GM12875 (cell line): Measurements from ENCODE around the gene ZNRF1.

Experiments
- H3K4me3 ChIP-seq: one replicate; pipeline ENCODE4 v1.5.1; 2011; ENCODE audit warnings: low read depth, low read length, control low read depth
- TF ChIP-seq, protein P1 (sequence below): IDR thresholded peaks from 2 replicates; pipeline ENCODE4 v1.5.1; 2011; ENCODE audit warnings: low read depth, mild to moderate bottlenecking, control low read depth, inconsistent platforms, low read length, moderate library complexity, borderline replicate concordance; ENCODE audit not compliant: insufficient read depth

Gene ZNRF1

DNA sequence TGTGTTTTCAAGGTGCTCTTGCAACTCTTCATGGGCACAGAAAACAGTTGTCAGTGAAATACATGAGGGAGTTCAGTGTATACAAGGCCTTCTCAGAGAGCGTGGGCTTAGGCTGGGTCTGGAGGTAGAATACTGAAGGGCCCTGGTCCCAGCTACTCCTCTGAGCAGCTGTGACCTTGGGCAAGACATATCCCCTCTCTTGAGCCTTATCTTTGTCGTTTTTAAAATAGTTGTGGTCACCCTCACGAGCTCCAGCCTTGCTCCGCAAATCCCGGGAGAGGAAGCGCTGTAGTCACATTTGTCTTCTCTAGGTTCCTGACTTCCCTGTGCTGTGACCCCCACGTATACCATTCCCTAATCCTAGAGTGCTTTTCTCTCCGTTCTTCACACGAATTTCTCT lies 3.6 kb downstream of the ZNRF1 start:
- TF ChIP-seq, protein P1, sequence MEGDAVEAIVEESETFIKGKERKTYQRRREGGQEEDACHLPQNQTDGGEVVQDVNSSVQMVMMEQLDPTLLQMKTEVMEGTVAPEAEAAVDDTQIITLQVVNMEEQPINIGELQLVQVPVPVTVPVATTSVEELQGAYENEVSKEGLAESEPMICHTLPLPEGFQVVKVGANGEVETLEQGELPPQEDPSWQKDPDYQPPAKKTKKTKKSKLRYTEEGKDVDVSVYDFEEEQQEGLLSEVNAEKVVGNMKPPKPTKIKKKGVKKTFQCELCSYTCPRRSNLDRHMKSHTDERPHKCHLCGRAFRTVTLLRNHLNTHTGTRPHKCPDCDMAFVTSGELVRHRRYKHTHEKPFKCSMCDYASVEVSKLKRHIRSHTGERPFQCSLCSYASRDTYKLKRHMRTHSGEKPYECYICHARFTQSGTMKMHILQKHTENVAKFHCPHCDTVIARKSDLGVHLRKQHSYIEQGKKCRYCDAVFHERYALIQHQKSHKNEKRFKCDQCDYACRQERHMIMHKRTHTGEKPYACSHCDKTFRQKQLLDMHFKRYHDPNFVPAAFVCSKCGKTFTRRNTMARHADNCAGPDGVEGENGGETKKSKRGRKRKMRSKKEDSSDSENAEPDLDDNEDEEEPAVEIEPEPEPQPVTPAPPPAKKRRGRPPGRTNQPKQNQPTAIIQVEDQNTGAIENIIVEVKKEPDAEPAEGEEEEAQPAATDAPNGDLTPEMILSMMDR = no peak
- H3K4me3 ChIP-seq = no peak overlapping the region

DNA sequence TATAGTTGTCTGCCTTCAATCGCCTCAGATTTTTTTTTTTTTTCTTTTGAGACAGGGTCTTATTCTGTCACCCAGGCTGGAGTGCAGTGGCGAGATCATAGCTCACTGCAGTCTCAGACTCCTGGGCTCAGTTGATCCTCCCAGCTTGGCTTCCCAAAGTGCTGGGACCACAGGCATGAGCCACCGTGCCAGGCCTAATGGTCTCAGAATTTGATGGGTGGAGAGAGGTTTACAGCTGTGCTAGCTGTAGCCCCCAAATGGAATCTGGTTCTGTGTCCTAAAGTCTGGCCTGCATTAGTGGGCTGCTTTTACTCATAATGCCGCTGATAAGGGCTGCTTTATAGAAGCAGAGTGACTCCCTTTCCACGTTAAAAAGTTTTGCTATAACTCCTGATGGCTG lies 5.1 kb downstream of the ZNRF1 start:
- TF ChIP-seq, protein P1 = no peak
- no peak overlapping the region for H3K4me3 ChIP-seq

DNA sequence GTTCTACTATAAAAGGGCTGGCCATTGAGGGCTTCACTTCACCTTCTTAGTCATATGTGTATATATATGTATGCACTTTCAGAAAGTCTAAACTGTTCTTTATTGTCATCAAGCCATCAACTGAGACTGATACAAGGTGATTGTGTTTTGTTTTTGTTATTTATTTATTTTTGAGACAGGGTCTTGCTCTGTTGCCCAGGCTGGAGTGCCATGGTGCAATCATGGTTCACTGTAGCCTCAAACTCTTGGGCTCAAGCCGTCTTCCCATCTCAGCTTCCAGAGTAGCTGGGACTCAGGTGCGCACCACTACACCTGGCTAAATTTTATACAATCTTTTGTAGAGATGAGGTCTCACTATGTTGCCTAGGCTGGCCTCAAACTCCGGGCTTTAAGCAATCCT lies 5.6 kb downstream of the ZNRF1 start:
- H3K4me3 ChIP-seq = no peak overlapping the region
- TF ChIP-seq, protein P1 = no peak

DNA sequence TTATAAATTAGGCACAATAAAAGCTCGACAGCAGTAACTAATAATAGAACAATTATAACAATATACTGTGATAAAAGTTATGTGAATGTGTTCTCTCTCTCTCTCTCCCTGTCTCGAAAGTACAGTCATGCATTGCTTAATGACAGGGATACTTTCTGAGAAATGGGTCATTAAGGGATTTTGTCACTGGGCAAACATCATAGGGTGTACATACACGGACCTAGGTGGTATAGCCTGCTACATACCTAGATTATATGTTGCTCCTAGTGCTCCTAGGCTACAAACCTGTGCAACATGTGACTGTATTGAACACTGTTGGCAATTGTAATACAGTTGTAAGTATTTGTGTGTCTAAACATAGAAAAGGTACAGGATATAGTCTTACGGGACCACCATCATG lies 6.9 kb downstream of the ZNRF1 start:
- no peak overlapping the region for H3K4me3 ChIP-seq
- TF ChIP-seq, protein P1 = no peak

DNA sequence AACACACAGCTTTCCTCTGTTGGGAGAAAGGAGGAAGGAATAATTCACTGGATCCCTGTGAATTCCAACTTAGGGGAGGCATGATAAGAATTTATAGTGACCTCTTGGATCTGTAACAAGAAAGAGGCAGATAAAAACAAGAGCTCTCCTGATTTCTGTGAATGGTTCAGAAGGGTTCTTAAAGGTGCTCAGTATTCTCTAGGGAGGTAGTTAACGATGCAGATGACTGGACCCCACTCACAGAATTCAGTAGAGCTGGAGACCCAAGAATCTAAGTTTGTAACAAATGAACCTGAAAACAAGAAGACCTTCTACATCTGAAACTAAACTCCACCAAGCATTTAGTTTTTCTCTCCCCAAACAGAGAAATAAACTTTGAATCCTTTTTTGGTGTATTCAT lies 8.6 kb downstream of the ZNRF1 start:
- no peak overlapping the region for H3K4me3 ChIP-seq
- TF ChIP-seq, protein P1 = no peak

DNA sequence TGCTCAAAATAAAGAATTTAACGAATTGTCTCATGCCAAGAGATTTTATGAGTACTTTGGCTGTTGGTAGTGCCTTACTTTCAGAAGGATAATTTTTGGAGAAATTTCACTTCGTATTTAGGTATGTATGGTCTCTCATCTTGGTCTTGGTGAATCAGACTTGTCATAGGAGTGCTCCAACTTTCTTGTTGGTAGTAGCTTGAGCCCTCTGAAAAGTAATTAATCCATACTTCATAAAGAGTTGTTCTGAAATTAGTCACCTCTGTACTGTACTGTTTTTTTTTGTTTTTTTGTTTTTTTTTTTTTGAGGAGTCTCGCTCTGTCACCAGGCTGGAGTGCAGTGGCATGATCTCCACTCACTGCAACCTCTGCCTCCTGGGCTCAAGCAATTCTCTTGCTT lies 11.6 kb downstream of the ZNRF1 start:
- H3K4me3 ChIP-seq = no peak overlapping the region
- TF ChIP-seq, protein P1 = no peak

DNA sequence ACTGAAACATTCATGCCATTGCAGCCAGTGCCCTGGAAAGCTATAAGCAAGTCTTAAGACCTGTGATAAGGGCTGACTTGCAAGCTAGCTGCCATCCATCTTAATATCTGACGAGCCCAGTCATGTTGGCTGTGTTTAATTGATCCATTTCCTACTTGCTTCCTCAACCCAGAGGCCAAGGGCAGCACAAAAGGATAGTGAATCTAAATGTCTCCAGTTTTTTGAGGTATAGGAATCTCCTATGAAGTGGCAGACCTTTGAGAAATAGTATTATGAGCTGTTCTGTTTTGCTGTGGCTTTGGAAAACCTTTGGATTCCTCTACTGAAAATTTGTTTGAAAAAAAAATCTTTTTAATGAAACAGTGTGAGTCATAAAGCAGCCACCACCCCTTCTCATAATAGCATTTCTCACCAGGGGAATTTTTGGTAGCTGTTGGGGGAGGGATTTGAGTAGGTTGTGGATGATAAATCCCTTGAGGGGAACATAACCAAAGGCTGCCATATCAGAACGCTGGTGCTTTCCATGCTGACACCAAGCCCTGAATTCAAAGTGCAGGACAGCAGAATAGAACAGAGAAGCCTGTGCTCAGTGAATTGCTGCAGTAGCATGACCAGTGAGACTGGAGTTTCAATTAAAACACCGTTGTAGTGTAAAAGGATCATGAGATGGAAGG lies 12.9 kb downstream of the ZNRF1 start:
- no peak overlapping the region for H3K4me3 ChIP-seq
- TF ChIP-seq, protein P1 = no peak
